Measurements from ENCODE around the gene PTX3. TPM values are rescaled to one million over a fixed set of nuclear protein-coding genes. Genes with fewer than 3 reads are reported as not detected.

PTX3 gene
- total and polyA plus RNA-seq, 7 experiments from 2014 or later = 0.15 to 8.7 (median 0.54) TPM; not detected in 1

DNA sequence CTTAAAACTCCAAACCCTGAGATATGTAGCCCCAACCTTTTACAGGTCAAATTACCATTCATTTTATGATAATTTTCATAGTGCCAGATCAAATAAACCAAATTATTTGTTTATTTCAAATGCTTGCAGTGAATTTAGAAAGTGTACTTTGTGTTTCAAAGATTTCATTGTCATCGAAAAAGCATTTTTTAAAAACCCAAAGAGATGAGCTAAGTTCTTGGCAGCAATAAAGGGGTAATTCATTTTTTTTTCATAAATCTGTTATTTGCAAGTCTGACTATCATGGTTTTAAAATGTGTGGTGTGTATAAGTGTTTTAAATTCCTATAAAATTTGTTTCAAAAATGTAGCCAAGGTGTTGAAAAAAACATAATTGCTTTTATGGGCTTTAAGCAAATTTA is 17.2 kb downstream of the PTX3 start:
- H3K9me3 Mint-ChIP-seq = peaks cover 0 to 4% (median 0%) of the 10 kb centered on the region in 11 donors
- Histone ChIP-seq H3K27me3 (ENCODE audit: control insufficient read depth in 2 of 2, insufficient read depth in 2 of 2, low read length in 2 of 2) (no peaks in the 10 kb centered on the region), H3K9me3 (ENCODE audit: control insufficient read depth in 2 of 3, low read length in 3 of 3) (no peaks in the 10 kb centered on the region), H3K27ac (ENCODE audit: low read depth, low read length) (no peak overlapping the region), H3K4me1 (ENCODE audit: control insufficient read depth in 2 of 2, insufficient read depth in 2 of 2, low read length in 2 of 2) (no peaks in the 10 kb centered on the region), H3K4me3 (ENCODE audit: low read length) (no peak overlapping the region), H3K36me3 (ENCODE audit: control insufficient read depth in 2 of 3, insufficient read depth in 3 of 3, low read length in 3 of 3) (no peaks in the 10 kb centered on the region)
- no peak overlapping the region for H3K27ac Mint-ChIP-seq
- no peaks in the 10 kb centered on the region for H3K4me1 Mint-ChIP-seq
- H3K36me3 Mint-ChIP-seq = no peaks in the 10 kb centered on the region
- intact Hi-C loops (cut with micrococcal nuclease) = no loop called here
- peaks cover 0 to 20% (median 9%) of the 10 kb centered on the region in 5 donors for H3K27me3 Mint-ChIP-seq
- ChIA-PET POLR2A (no interaction called here), CTCF (no interaction called here)
- ATAC-seq = no peak
- no peak overlapping the region for H3K4me3 Mint-ChIP-seq
- no peak for DNase-seq

DNA sequence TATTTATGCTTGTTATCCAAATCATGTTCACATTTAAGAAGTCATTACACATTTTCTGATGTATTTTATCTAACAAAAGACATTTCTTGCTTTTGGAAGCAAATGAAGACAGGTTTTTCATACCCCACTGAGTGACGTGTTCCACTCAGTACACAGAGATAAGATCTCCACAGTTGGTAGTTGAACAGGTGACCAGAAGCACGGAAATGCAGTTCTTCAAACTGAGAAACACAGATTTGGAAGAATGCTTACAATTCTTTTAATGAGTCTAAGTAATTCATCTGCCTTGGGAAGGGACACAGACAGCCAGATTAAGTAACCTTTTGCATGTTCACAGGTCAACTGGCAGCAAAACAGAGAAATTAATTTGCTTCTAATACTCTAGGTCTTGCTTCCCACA is 23.1 kb downstream of the PTX3 start:
- DNase-seq (no peak), ATAC-seq (no peak)
- Mint-ChIP-seq H3K27me3 (peaks cover 12 to 33% (median 14%) of the 10 kb centered on the region in 5 donors), H3K4me3 (no peak overlapping the region), H3K27ac (no peak overlapping the region), H3K4me1 (no peaks in the 10 kb centered on the region), H3K36me3 (no peaks in the 10 kb centered on the region), H3K9me3 (peaks cover 0 to 4% (median 0%) of the 10 kb centered on the region in 11 donors)
- Histone ChIP-seq H3K4me3 (ENCODE audit: low read length) (no peak overlapping the region), H3K27me3 (ENCODE audit: control insufficient read depth in 2 of 2, insufficient read depth in 2 of 2, low read length in 2 of 2) (no peaks in the 10 kb centered on the region), H3K36me3 (ENCODE audit: control insufficient read depth in 2 of 3, insufficient read depth in 3 of 3, low read length in 3 of 3) (no peaks in the 10 kb centered on the region), H3K9me3 (ENCODE audit: control insufficient read depth in 2 of 3, low read length in 3 of 3) (no peaks in the 10 kb centered on the region), H3K27ac (ENCODE audit: low read depth, low read length) (no peak overlapping the region), H3K4me1 (ENCODE audit: control insufficient read depth in 2 of 2, insufficient read depth in 2 of 2, low read length in 2 of 2) (no peaks in the 10 kb centered on the region)
- intact Hi-C loops (cut with micrococcal nuclease) = no loop called here
- POLR2A ChIA-PET = no interaction called here
- CTCF ChIA-PET = no interaction called here

DNA sequence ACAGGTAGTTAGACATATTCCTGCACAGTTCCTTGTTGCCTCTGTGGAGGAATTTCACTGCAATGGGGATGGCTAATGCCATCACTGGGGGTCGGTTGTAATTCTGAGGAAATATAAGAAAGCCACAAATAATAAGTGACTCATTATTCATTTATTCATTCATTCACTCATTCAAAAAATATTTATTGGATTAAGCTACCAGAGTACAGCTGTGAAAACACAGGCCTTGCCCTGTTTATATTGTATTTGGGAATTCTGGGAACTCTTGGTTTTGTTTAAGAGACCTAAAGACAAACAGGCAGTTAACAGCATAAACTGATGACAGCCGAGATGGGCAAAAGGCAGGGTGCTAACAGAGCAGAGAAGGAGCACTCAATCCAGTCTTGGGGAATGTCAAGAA is 23.6 kb downstream of the PTX3 start:
- ATAC-seq (no peak), DNase-seq (no peak)
- no peak overlapping the region for H3K4me3 ChIP-seq (ENCODE audit: low read length)
- peaks cover 0 to 4% (median 0%) of the 10 kb centered on the region in 11 donors for H3K9me3 Mint-ChIP-seq
- intact Hi-C loops (cut with micrococcal nuclease) = no loop called here
- no peaks in the 10 kb centered on the region for H3K4me1 Mint-ChIP-seq
- no peak overlapping the region for H3K27ac Mint-ChIP-seq
- H3K27ac ChIP-seq (ENCODE audit: low read depth, low read length) = no peak overlapping the region
- H3K27me3 Mint-ChIP-seq = peaks cover 12 to 33% (median 14%) of the 10 kb centered on the region in 5 donors
- CTCF ChIA-PET = no interaction called here
- POLR2A ChIA-PET = no interaction called here
- no peaks in the 10 kb centered on the region for H3K36me3 Mint-ChIP-seq
- no peaks in the 10 kb centered on the region for H3K36me3 ChIP-seq (ENCODE audit: control insufficient read depth in 2 of 3, insufficient read depth in 3 of 3, low read length in 3 of 3)
- H3K4me3 Mint-ChIP-seq = no peak overlapping the region
- H3K9me3 ChIP-seq (ENCODE audit: control insufficient read depth in 2 of 3, low read length in 3 of 3) = no peaks in the 10 kb centered on the region
- H3K4me1 ChIP-seq (ENCODE audit: control insufficient read depth in 2 of 2, insufficient read depth in 2 of 2, low read length in 2 of 2) = no peaks in the 10 kb centered on the region
- no peaks in the 10 kb centered on the region for H3K27me3 ChIP-seq (ENCODE audit: control insufficient read depth in 2 of 2, insufficient read depth in 2 of 2, low read length in 2 of 2)

DNA sequence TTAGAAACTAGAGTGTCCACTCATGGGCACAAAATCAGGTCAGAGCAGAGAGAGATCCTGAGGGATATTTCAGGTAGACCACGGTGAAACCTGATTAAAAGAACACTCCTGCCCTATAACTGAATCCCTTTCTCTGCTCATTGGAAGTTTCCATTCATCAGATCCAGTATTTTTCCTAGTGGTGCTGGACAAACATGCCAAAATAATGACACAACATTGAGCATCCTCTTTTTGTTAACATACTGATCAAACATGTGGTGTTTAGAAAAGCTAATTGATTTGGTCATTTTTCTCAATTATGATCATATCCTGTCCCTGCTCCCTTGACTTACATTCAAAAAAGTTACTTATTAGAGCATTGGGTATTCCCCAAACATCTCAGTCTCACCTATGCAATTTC is 27.2 kb downstream of the PTX3 start:
- H3K4me1 Mint-ChIP-seq = no peaks in the 10 kb centered on the region
- peaks cover 0 to 1% (median 0%) of the 10 kb centered on the region in 11 donors for H3K9me3 Mint-ChIP-seq
- ATAC-seq = no peak
- no peak overlapping the region for H3K4me3 ChIP-seq (ENCODE audit: low read length)
- H3K4me3 Mint-ChIP-seq = no peak overlapping the region
- H3K36me3 ChIP-seq (ENCODE audit: control insufficient read depth in 2 of 3, insufficient read depth in 3 of 3, low read length in 3 of 3) = no peaks in the 10 kb centered on the region
- no peaks in the 10 kb centered on the region for H3K4me1 ChIP-seq (ENCODE audit: control insufficient read depth in 2 of 2, insufficient read depth in 2 of 2, low read length in 2 of 2)
- no peak overlapping the region for H3K27ac ChIP-seq (ENCODE audit: low read depth, low read length)
- intact Hi-C loops (cut with micrococcal nuclease) = no loop called here
- peaks cover 7 to 34% (median 19%) of the 10 kb centered on the region in 5 donors for H3K27me3 Mint-ChIP-seq
- ChIA-PET POLR2A (no interaction called here), CTCF (no interaction called here)
- H3K27ac Mint-ChIP-seq = no peak overlapping the region
- H3K9me3 ChIP-seq (ENCODE audit: control insufficient read depth in 2 of 3, low read length in 3 of 3) = no peaks in the 10 kb centered on the region
- H3K36me3 Mint-ChIP-seq = no peaks in the 10 kb centered on the region
- H3K27me3 ChIP-seq (ENCODE audit: control insufficient read depth in 2 of 2, insufficient read depth in 2 of 2, low read length in 2 of 2) = no peaks in the 10 kb centered on the region
- DNase-seq = no peak

DNA sequence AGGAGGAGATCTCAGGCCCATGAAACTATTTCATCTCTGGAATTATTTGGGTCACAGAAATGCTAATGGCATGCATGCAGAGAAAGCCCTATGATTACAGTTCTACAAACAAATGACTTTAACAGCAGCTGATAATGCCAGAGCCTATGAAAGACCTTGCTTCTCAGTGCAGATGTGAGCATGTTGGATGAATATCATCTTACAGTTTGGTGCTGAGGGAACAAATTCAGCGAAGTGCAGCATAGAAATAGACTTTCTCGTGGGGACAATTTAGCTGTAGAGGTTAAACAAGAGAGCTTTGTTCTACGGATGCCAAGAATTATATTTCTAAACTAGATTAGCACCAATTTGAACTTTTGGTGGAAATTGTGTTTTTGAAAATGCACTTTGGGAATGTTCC is 27.7 kb downstream of the PTX3 start:
- Mint-ChIP-seq H3K4me1 (no peaks in the 10 kb centered on the region), H3K9me3 (peaks cover 0 to 1% (median 0%) of the 10 kb centered on the region in 11 donors), H3K4me3 (no peak overlapping the region), H3K27me3 (peaks cover 7 to 31% (median 19%) of the 10 kb centered on the region in 5 donors), H3K27ac (no peak overlapping the region), H3K36me3 (no peaks in the 10 kb centered on the region)
- POLR2A ChIA-PET = no interaction called here
- Histone ChIP-seq H3K9me3 (ENCODE audit: control insufficient read depth in 2 of 3, low read length in 3 of 3) (no peaks in the 10 kb centered on the region), H3K27ac (ENCODE audit: low read depth, low read length) (no peak overlapping the region), H3K36me3 (ENCODE audit: control insufficient read depth in 2 of 3, insufficient read depth in 3 of 3, low read length in 3 of 3) (no peaks in the 10 kb centered on the region), H3K4me1 (ENCODE audit: control insufficient read depth in 2 of 2, insufficient read depth in 2 of 2, low read length in 2 of 2) (no peaks in the 10 kb centered on the region), H3K27me3 (ENCODE audit: control insufficient read depth in 2 of 2, insufficient read depth in 2 of 2, low read length in 2 of 2) (no peaks in the 10 kb centered on the region), H3K4me3 (ENCODE audit: low read length) (no peak overlapping the region)
- DNase-seq = no peak
- ATAC-seq = no peak
- CTCF ChIA-PET = no interaction called here
- intact Hi-C loops (cut with micrococcal nuclease) = no loop called here

DNA sequence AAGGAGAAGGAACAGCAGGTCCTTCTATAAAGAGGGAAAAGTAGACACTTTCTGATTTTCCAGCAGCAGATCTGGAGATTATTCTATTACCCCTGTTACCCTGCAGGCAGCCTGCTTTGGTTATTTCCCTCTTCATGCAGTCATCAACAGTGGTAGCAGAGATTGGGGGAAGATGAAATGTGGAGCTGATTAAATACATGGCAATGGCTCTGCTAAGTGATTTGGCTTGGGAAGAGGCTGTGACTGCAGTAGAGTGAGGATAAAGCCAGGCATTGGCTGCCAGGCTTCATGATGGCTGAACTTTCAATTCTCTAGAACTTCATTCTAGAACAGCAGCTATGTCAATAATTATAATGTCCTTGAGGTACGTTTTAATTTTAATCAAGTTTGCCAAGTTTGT is 29.1 kb downstream of the PTX3 start:
- Mint-ChIP-seq H3K27ac (no peak overlapping the region), H3K36me3 (no peaks in the 10 kb centered on the region), H3K4me1 (no peaks in the 10 kb centered on the region), H3K9me3 (peaks cover 0 to 1% (median 0%) of the 10 kb centered on the region in 11 donors), H3K4me3 (no peak overlapping the region), H3K27me3 (peaks cover 2 to 23% (median 6%) of the 10 kb centered on the region in 5 donors)
- no peaks in the 10 kb centered on the region for H3K36me3 ChIP-seq (ENCODE audit: control insufficient read depth in 2 of 3, insufficient read depth in 3 of 3, low read length in 3 of 3)
- H3K4me3 ChIP-seq (ENCODE audit: low read length) = no peak overlapping the region
- H3K9me3 ChIP-seq (ENCODE audit: control insufficient read depth in 2 of 3, low read length in 3 of 3) = no peaks in the 10 kb centered on the region
- intact Hi-C loops (cut with micrococcal nuclease) = no loop called here
- ATAC-seq = no peak
- no peak for DNase-seq
- ChIA-PET CTCF (no interaction called here), POLR2A (no interaction called here)
- no peak overlapping the region for H3K27ac ChIP-seq (ENCODE audit: low read depth, low read length)
- H3K4me1 ChIP-seq (ENCODE audit: control insufficient read depth in 2 of 2, insufficient read depth in 2 of 2, low read length in 2 of 2) = no peaks in the 10 kb centered on the region
- H3K27me3 ChIP-seq (ENCODE audit: control insufficient read depth in 2 of 2, insufficient read depth in 2 of 2, low read length in 2 of 2) = no peaks in the 10 kb centered on the region

DNA sequence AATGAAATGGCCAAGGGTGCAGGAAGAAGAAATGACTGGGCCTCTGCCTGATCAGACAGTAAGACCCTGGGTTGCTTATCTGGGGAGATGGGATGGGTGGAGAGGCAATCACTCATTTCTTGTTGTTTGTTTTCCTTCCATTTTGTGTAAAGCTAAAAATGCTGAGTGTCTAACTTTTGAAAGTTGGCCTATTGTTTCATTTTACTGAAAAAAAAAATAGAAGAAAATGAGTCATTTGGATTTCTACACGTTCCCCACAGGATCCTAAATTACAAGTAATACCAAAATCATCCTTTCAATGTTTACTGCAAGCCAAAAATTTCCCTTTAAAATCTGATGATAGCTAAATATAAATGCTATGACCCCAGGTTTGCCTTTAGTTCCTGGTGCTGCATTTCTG is 30.6 kb downstream of the PTX3 start:
- ChIA-PET POLR2A (no interaction called here), CTCF (no interaction called here)
- Histone ChIP-seq H3K4me1 (ENCODE audit: control insufficient read depth in 2 of 2, insufficient read depth in 2 of 2, low read length in 2 of 2) (no peaks in the 10 kb centered on the region), H3K4me3 (ENCODE audit: low read length) (no peak overlapping the region), H3K9me3 (ENCODE audit: control insufficient read depth in 2 of 3, low read length in 3 of 3) (no peaks in the 10 kb centered on the region), H3K36me3 (ENCODE audit: control insufficient read depth in 2 of 3, insufficient read depth in 3 of 3, low read length in 3 of 3) (no peaks in the 10 kb centered on the region), H3K27ac (ENCODE audit: low read depth, low read length) (no peak overlapping the region), H3K27me3 (ENCODE audit: control insufficient read depth in 2 of 2, insufficient read depth in 2 of 2, low read length in 2 of 2) (no peaks in the 10 kb centered on the region)
- Mint-ChIP-seq H3K36me3 (no peaks in the 10 kb centered on the region), H3K27ac (no peak overlapping the region), H3K9me3 (peaks cover 0 to 1% (median 0%) of the 10 kb centered on the region in 11 donors), H3K4me3 (no peak overlapping the region), H3K27me3 (peaks cover 0 to 15% (median 4%) of the 10 kb centered on the region in 5 donors), H3K4me1 (no peaks in the 10 kb centered on the region)
- no peak for DNase-seq
- intact Hi-C loops (cut with micrococcal nuclease) = no loop called here
- ATAC-seq = no peak
